HepG2 (cell line): ENCODE measurements around the gene PLPP7. TPM values are rescaled to one million over a fixed set of nuclear protein-coding genes. Genes with fewer than 3 reads are reported as not detected.

Experiments
- ATAC-seq: fragments of 200-7000 bp; cut with Tn5 transposase; 3 replicates; pipeline ENCODE4 v1.9.1; 2020; ENCODE audit warnings: mild to moderate bottlenecking, moderate library complexity
- BruUV-seq: library from RNA; stranded (reverse); fragments of 400-500 nt; replicated peaks from 2 replicates; lab custom pipeline; 2021; lab: Mats Ljungman, UMichigan
- CTCF ChIA-PET: fragments of 300-600 bp; formaldehyde crosslinking; extraction: SDS; loops from one replicate; lab custom pipeline; 2021; ENCODE audit warnings: low total read pairs, inconsistent platforms, low intra/inter-chr PET ratio; lab: Yijun Ruan, JAX
- POLR2A ChIA-PET: fragments of 350-600 bp; sonication (Branson Sonifier 250); formaldehyde crosslinking; loops from one replicate; lab custom pipeline; 2020; ENCODE audit warnings: antibody characterized with exemption, inconsistent platforms; lab: Yijun Ruan, JAX
- DNase-seq: peaks from one replicate; pipeline ENCODE4 v3.0.0-alpha.2; 2015; ENCODE audit warnings: low spot score
- FAIRE-seq: peaks from 3 replicates; lab custom pipeline; 2011; peaks lifted over from hg19 to GRCh38; lab: Jason Lieb, UNC
- H2AFZ ChIP-seq: one replicate; pipeline ENCODE4 v1.6.1; 2011; ENCODE audit warnings: low read length, inconsistent platforms
- H3K27ac ChIP-seq: fragments of 300-600 bp; 3 replicates; pipeline ENCODE4 v1.8.0; 2011; ENCODE audit warnings: mixed run types, mild to moderate bottlenecking, mixed read lengths, low read length, inconsistent platforms; ENCODE audit not compliant: insufficient read depth; ENCODE audit errors: extremely low read length
- H3K27me3 ChIP-seq, 2 experiments: fragments of 200-600 bp in 1 of 2; 2 replicates in 1 of 2; 3 replicates in 1 of 2; pipeline versions ENCODE4 v1.6.0 to v1.8.0; 2011; ENCODE audit warnings: low read length in 2 of 2, mild to moderate bottlenecking in 2 of 2, moderate library complexity in 2 of 2, inconsistent platforms in 1 of 2; ENCODE audit not compliant: insufficient read depth in 2 of 2, control insufficient read depth in 1 of 2
- H3K36me3 ChIP-seq, 2 experiments: fragments of 200-600 bp in 1 of 2; replicated peaks in 1 of 2; 2 replicates in 1 of 2; 3 replicates in 1 of 2; pipeline versions ENCODE4 v1.5.1 to v1.8.0; 2011; ENCODE audit warnings: low read length in 2 of 2, inconsistent platforms in 1 of 2; ENCODE audit not compliant: insufficient read depth in 2 of 2, control insufficient read depth in 1 of 2
- H3K4me1 ChIP-seq: 2 replicates; pipeline ENCODE4 v1.5.1; 2012; ENCODE audit warnings: low read length, inconsistent platforms; ENCODE audit not compliant: insufficient read depth
- H3K4me2 ChIP-seq: 2 replicates; pipeline ENCODE4 v1.6.0; 2011; ENCODE audit warnings: low read depth, low read length, inconsistent platforms
- H3K4me3 ChIP-seq, 3 experiments: fragments of 200-600 bp in 1 of 3; sonication (generic), shearing (Covaris generic) in 1 of 3; replicated peaks in 1 of 3; 2 replicates each; pipeline ENCODE4 v1.5.1; 2011 to 2016; ENCODE audit warnings: low read length in 3 of 3, inconsistent platforms in 2 of 3, low read depth in 2 of 3, mild to moderate bottlenecking in 2 of 3, control low read depth in 1 of 3, mixed read lengths in 1 of 3; ENCODE audit not compliant: insufficient read depth in 1 of 3
- H3K79me2 ChIP-seq: one replicate; pipeline ENCODE4 v1.6.1; 2011; ENCODE audit warnings: low read length, inconsistent platforms; ENCODE audit not compliant: insufficient read depth
- H3K9ac ChIP-seq: 2 replicates; pipeline ENCODE4 v1.6.0; 2011; ENCODE audit warnings: mild to moderate bottlenecking, low read depth, low read length, inconsistent platforms; ENCODE audit not compliant: insufficient read depth
- H3K9me3 ChIP-seq: 2 replicates; pipeline ENCODE4 v1.5.1; 2012; ENCODE audit warnings: mild to moderate bottlenecking, low read length
- H4K20me1 ChIP-seq: 2 replicates; pipeline ENCODE4 v1.6.0; 2011; ENCODE audit warnings: inconsistent platforms, mild to moderate bottlenecking, low read length, moderate library complexity; ENCODE audit not compliant: insufficient read depth
- CHCHD3 ChIP-seq: sonication (generic); formaldehyde crosslinking; IDR thresholded peaks from 2 replicates; pipeline ENCODE4 v1.8.0; 2022; ENCODE audit warnings: mild to moderate bottlenecking, missing genetic modification reagents, moderate library complexity
- HNF4A ChIP-seq: sonication (generic); formaldehyde crosslinking; IDR thresholded peaks from 2 replicates; pipeline ENCODE4 v1.4.0; 2020; ENCODE audit warnings: missing genetic modification reagents
- PAX8 ChIP-seq: sonication (generic); formaldehyde crosslinking; IDR thresholded peaks from 2 replicates; pipeline ENCODE4 v1.8.0; 2022; ENCODE audit warnings: mild to moderate bottlenecking, missing genetic modification reagents, borderline replicate concordance
- ZBTB46 ChIP-seq: sonication (generic); formaldehyde crosslinking; IDR thresholded peaks from 2 replicates; pipeline ENCODE4 v1.4.0; 2020; ENCODE audit warnings: mild to moderate bottlenecking, missing genetic modification reagents, borderline replicate concordance
- ZMAT3 ChIP-seq: sonication (generic); formaldehyde crosslinking; conservative IDR thresholded peaks from 2 replicates; pipeline ENCODE4 v1.7.0; 2021; ENCODE audit warnings: missing genetic modification reagents
- ZNF205 ChIP-seq: IDR thresholded peaks from 2 replicates; pipeline ENCODE4 v1.6.1; 2018; ENCODE audit warnings: missing biosample characterization, missing genetic modification reagents
- ZNF234 ChIP-seq: sonication (generic); formaldehyde crosslinking; conservative IDR thresholded peaks from 2 replicates; pipeline ENCODE4 v1.5.1; 2020; ENCODE audit warnings: mild to moderate bottlenecking, missing genetic modification reagents
- ZNF451 ChIP-seq: sonication (generic); formaldehyde crosslinking; IDR thresholded peaks from 2 replicates; pipeline ENCODE4 v1.5.0; 2020; ENCODE audit warnings: mild to moderate bottlenecking, missing genetic modification reagents
- ZNF597 ChIP-seq: sonication (generic); formaldehyde crosslinking; IDR thresholded peaks from 2 replicates; pipeline ENCODE4 v1.5.0; 2020; ENCODE audit warnings: missing genetic modification reagents
- ZNF83 ChIP-seq: sonication (generic); formaldehyde crosslinking; IDR thresholded peaks from 2 replicates; pipeline ENCODE4 v1.4.0; 2020; ENCODE audit warnings: missing genetic modification reagents, mild to moderate bottlenecking, borderline replicate concordance
- WGBS: methylation state at CpG from one replicate; pipeline ENCODE4 v1.1.6; 2017; ENCODE audit warnings: low lambda C conversion rate; 5-methylcytosine and 5-hydroxymethylcytosine counted together
- in situ Hi-C: cut with HindIII; loops from 2 replicates; pipeline ENCODE4 v1.10.0; 2017; ENCODE audit warnings: low pct_unique_long_range_greater_than_20kb; ENCODE audit not compliant: extremely low pct_ligation_motif_present
- intact Hi-C: fragments of 100-400 bp; cut with micrococcal nuclease; formaldehyde crosslinking; loops from one replicate; pipeline ENCODE4 v1.10.0; 2022; ENCODE audit not compliant: unreplicated experiment
- polyA plus RNA-seq, 8 experiments: library from polyadenylated mRNA; depleted of rRNA in 3 of 8; stranded (reverse) in 7 of 8; unstranded in 1 of 8; fragments of >200 nt; fragmentation: Illumina TruSeq in 4 of 8; extraction: Trizol in 4 of 8; gene quantifications; 2 replicates each; pipeline versions ENCODE4 v1.2.1 to v1.2.3, GENCODE V29; 2011 to 2016; ENCODE audit warnings: low read depth in 4 of 8, missing spikeins in 1 of 8, mixed read lengths in 1 of 8; ENCODE audit not compliant: insufficient read depth in 1 of 8
- total RNA-seq, 5 experiments: library from RNA; depleted of rRNA; stranded (reverse); fragments of >200 nt; fragmentation: Illumina TruSeq; extraction: Trizol; gene quantifications; 2 replicates each; pipeline ENCODE4 v1.2.3, GENCODE V29; 2016; ENCODE audit warnings: low read depth in 1 of 5

PLPP7 gene
- total and polyA plus RNA-seq, 2 of the 13 experiments (the other 11 are each of a cell fraction or from before 2014, with no cell fraction given), result 0.33 to 1.2 TPM

GRCh38 chr9:131246618-131247017 lies 42.9 kb upstream of the PLPP7 start:
- ChIA-PET POLR2A (no interaction called here), CTCF (no interaction called here)
- Histone ChIP-seq H3K27me3 (peaks cover 0 to 7% of the 10 kb centered on the region in 2 experiments; a peak in 2 of 5 replicates), H4K20me1 (no peaks in the 10 kb centered on the region), H3K27ac (no peak overlapping the region), H3K36me3 (no peaks in the 10 kb centered on the region), H3K4me2 (no peak overlapping the region), H3K9ac (no peak overlapping the region), H3K4me1 (no peaks in the 10 kb centered on the region), H3K4me3 (no peak overlapping the region), H3K79me2 (no peaks in the 10 kb centered on the region), H3K9me3 (peaks cover 5% of the 10 kb centered on the region), H2AFZ (no peak overlapping the region)
- TF ChIP-seq ZMAT3 (CRISPR knock-in tag) (no peak), ZNF597 (CRISPR knock-in tag) (no peak), ZNF451 (CRISPR knock-in tag) (no peak), ZNF83 (CRISPR knock-in tag) (no peak), CHCHD3 (no peak), PAX8 (CRISPR knock-in tag) (no peak), ZNF234 (CRISPR knock-in tag) (no peak), HNF4A (no peak), ZNF205 (no peak), ZBTB46 (CRISPR knock-in tag) (no peak)
- intact Hi-C loops, result no loop called here
- WGBS, result 53% methylated on average over 4 of the region's 4 CpGs
- in situ Hi-C loops, result no loop called here
- FAIRE-seq (no peak), ATAC-seq (no peak), DNase-seq (no peak)
- BruUV-seq, result no TSS peak
